SK-N-SH (cell line): ENCODE data around the gene SRD5A3. TPM values are rescaled to one million over a fixed set of nuclear protein-coding genes. Genes with fewer than 3 reads are reported as not detected.

Source experiments
- CTCF ChIA-PET: fragments of 300-600, 350-600 bp; formaldehyde crosslinking; extraction: SDS; loops from one replicate; lab custom pipeline; 2021; lab: Yijun Ruan, JAX
- POLR2A ChIA-PET: fragments of 350-600 bp; sonication (Branson Sonifier 250); formaldehyde crosslinking; extraction: SDS; loops from one replicate; lab custom pipeline; 2020; ENCODE audit warnings: antibody characterized with exemption, inconsistent platforms; lab: Yijun Ruan, JAX
- DNase-seq: peaks from one replicate; pipeline ENCODE4 v3.0.0; 2012
- H2AFZ ChIP-seq: fragments of 200-600 bp; sonication (generic); 2 replicates; pipeline ENCODE4 v1.8.1; 2016; ENCODE audit warnings: antibody characterized with exemption, mild to moderate bottlenecking, low read depth
- H3F3A ChIP-seq: fragments of 200-600 bp; sonication (generic); replicated peaks from 2 replicates; pipeline ENCODE3; 2016; ENCODE audit warnings: antibody characterized with exemption, mild to moderate bottlenecking; ENCODE audit not compliant: insufficient read depth
- H3K27ac ChIP-seq, 2 experiments: fragments of 200-500 bp in 1 of 2; fragments of 200-600 bp in 1 of 2; sonication (Bioruptor generic) in 1 of 2; sonication (generic), shearing (Covaris generic) in 1 of 2; 2 replicates each; pipeline versions ENCODE4 v1.5.1 to v1.6.1; 2014 to 2016; ENCODE audit warnings: low read depth in 2 of 2, inconsistent platforms in 1 of 2, low read length in 1 of 2, mild to moderate bottlenecking in 1 of 2, mixed read lengths in 1 of 2
- H3K27me3 ChIP-seq: fragments of 200-600 bp; sonication (generic), shearing (Covaris generic); 2 replicates; pipeline ENCODE4 v1.6.1; 2016; ENCODE audit warnings: mixed run types; ENCODE audit not compliant: insufficient read depth
- H3K36me3 ChIP-seq, 2 experiments: fragments of 200-500 bp in 1 of 2; fragments of 200-600 bp in 1 of 2; sonication (Bioruptor generic) in 1 of 2; sonication (generic) in 1 of 2; replicated peaks in 1 of 2; 2 replicates each; pipeline versions ENCODE3 to v1.5.1; 2014 to 2016; ENCODE audit warnings: low read length in 1 of 2, mild to moderate bottlenecking in 1 of 2; ENCODE audit not compliant: insufficient read depth in 2 of 2, control insufficient read depth in 1 of 2
- H3K4me1 ChIP-seq, 2 experiments: fragments of 200-500 bp in 1 of 2; fragments of 200-600 bp in 1 of 2; sonication (Bioruptor generic) in 1 of 2; sonication (generic), shearing (Covaris generic) in 1 of 2; 2 replicates each; pipeline versions ENCODE4 v1.5.1 to v1.6.1; 2014 to 2016; ENCODE audit warnings: low read depth in 1 of 2, low read length in 1 of 2, mixed run types in 1 of 2; ENCODE audit not compliant: insufficient read depth in 2 of 2, control insufficient read depth in 1 of 2
- H3K4me2 ChIP-seq: fragments of 200-600 bp; sonication (generic), shearing (Covaris generic); 2 replicates; pipeline ENCODE4 v1.6.1; 2017; ENCODE audit warnings: mixed run types
- H3K4me3 ChIP-seq, 2 experiments: fragments of 200-500 bp in 1 of 2; fragments of 200-600 bp in 1 of 2; sonication (Bioruptor generic) in 1 of 2; sonication (generic), shearing (Covaris generic) in 1 of 2; 2 replicates each; pipeline versions ENCODE4 v1.5.1 to v1.8.1; 2014 to 2016; ENCODE audit warnings: low read depth in 2 of 2, inconsistent platforms in 1 of 2, low read length in 1 of 2, mild to moderate bottlenecking in 1 of 2, mixed read lengths in 1 of 2, moderate library complexity in 1 of 2
- H3K79me2 ChIP-seq: fragments of 200-600 bp; sonication (generic); 2 replicates; pipeline ENCODE4 v1.8.1; 2017; ENCODE audit warnings: mild to moderate bottlenecking; ENCODE audit not compliant: insufficient read depth
- H3K9ac ChIP-seq: fragments of 200-600 bp; sonication (generic); 2 replicates; pipeline ENCODE4 v1.6.1; 2017; ENCODE audit warnings: mixed run types
- H3K9me2 ChIP-seq: fragments of 200-600 bp; sonication (generic); 2 replicates; pipeline ENCODE4 v1.6.1; 2017; ENCODE audit warnings: mixed run types
- H3K9me3 ChIP-seq: fragments of 200-600 bp; sonication (generic); 2 replicates; pipeline ENCODE4 v1.6.1; 2017; ENCODE audit warnings: mixed run types, mild to moderate bottlenecking, moderate library complexity
- H4K20me1 ChIP-seq: fragments of 200-600 bp; sonication (generic); 2 replicates; pipeline ENCODE4 v1.6.1; 2017; ENCODE audit warnings: mild to moderate bottlenecking, mixed run types; ENCODE audit not compliant: insufficient read depth
- CHD2 ChIP-seq: fragments of 150-350 bp; IDR thresholded peaks from 2 replicates; pipeline ENCODE4 v1.6.1; 2018; ENCODE audit warnings: low read length; ENCODE audit not compliant: partially characterized antibody
- CTCF ChIP-seq: fragments of 200-600 bp; sonication (generic); IDR thresholded peaks from 2 replicates; pipeline ENCODE4 v1.6.1; 2017; ENCODE audit warnings: antibody characterized with exemption, mild to moderate bottlenecking, moderate library complexity
- ELF1 ChIP-seq: IDR thresholded peaks from 2 replicates; pipeline ENCODE4 v1.4.0; 2012
- EP300 ChIP-seq, 2 experiments: IDR thresholded peaks; 2 replicates each; pipeline versions ENCODE4 v1.4.0 to v1.6.1; 2012; ENCODE audit warnings: borderline replicate concordance in 1 of 2, low read depth in 1 of 2, low read length in 1 of 2
- EZH2phosphoT487 ChIP-seq: fragments of 200-600 bp; sonication (generic); IDR thresholded peaks from 2 replicates; pipeline ENCODE4 v1.6.1; 2017; ENCODE audit warnings: low read depth, mixed run types, mild to moderate bottlenecking, antibody characterized with exemption, moderate library complexity, borderline replicate concordance
- FOSL2 ChIP-seq: IDR thresholded peaks from 2 replicates; pipeline ENCODE4 v1.4.0; 2012; ENCODE audit warnings: low read depth, mild to moderate bottlenecking, moderate library complexity, borderline replicate concordance
- FOXM1 ChIP-seq: IDR thresholded peaks from 2 replicates; pipeline ENCODE4 v1.4.0; 2012; ENCODE audit warnings: low read depth, mild to moderate bottlenecking
- GABPA ChIP-seq: IDR thresholded peaks from 2 replicates; pipeline ENCODE4 v1.4.0; 2012; ENCODE audit warnings: low read depth, mild to moderate bottlenecking
- GATA2 ChIP-seq: sonication (generic); formaldehyde crosslinking; IDR thresholded peaks from 2 replicates; pipeline ENCODE4 v1.5.0; 2020; ENCODE audit warnings: mild to moderate bottlenecking, missing genetic modification reagents
- MEF2A ChIP-seq: IDR thresholded peaks from 2 replicates; pipeline ENCODE4 v1.4.0; 2012; ENCODE audit warnings: low read depth, borderline replicate concordance
- RCOR1 ChIP-seq: fragments of 150-350 bp; IDR thresholded peaks from 2 replicates; pipeline ENCODE4 v1.6.1; 2017; ENCODE audit warnings: antibody characterized with exemption, low read length
- REST ChIP-seq: IDR thresholded peaks from 2 replicates; pipeline ENCODE4 v1.6.1; 2012; ENCODE audit warnings: mild to moderate bottlenecking, low read depth, low read length, moderate library complexity
- RFX5 ChIP-seq: IDR thresholded peaks from 2 replicates; pipeline ENCODE4 v1.6.1; 2012; ENCODE audit warnings: mild to moderate bottlenecking, improper control_type of control experiment, low read length
- RXRA ChIP-seq: IDR thresholded peaks from 2 replicates; pipeline ENCODE4 v1.4.0; 2012; ENCODE audit warnings: low read depth, mild to moderate bottlenecking, borderline replicate concordance
- SIN3A ChIP-seq: IDR thresholded peaks from 2 replicates; pipeline ENCODE4 v1.6.1; 2012; ENCODE audit warnings: low read depth, mild to moderate bottlenecking, low read length, moderate library complexity, borderline replicate concordance
- SMC3 ChIP-seq: IDR thresholded peaks from 2 replicates; pipeline ENCODE4 v1.6.1; 2012; ENCODE audit warnings: low read depth, low read length, improper control_type of control experiment
- TEAD4 ChIP-seq: IDR thresholded peaks from 2 replicates; pipeline ENCODE4 v1.4.0; 2012; ENCODE audit warnings: mild to moderate bottlenecking, borderline replicate concordance; ENCODE audit not compliant: insufficient read depth
- USF2 ChIP-seq: fragments of 150-350 bp; IDR thresholded peaks from 2 replicates; pipeline ENCODE4 v1.6.1; 2017; ENCODE audit warnings: antibody characterized with exemption, low read length, low read depth, borderline replicate concordance
- WGBS: methylation state at CpG from one replicate; pipeline ENCODE4 v1.1.6; 2017; ENCODE audit warnings: low lambda C conversion rate; 5-methylcytosine and 5-hydroxymethylcytosine counted together
- polyA plus RNA-seq, 3 experiments: library from polyadenylated mRNA; depleted of rRNA; stranded (reverse); fragments of >200 nt; gene quantifications; 2 replicates each; pipeline ENCODE4 v1.2.3, GENCODE V29; 2012

Gene SRD5A3
- polyA plus RNA-seq, 1 of the 3 experiments (the other 2 are of a cell fraction): 5.1 TPM

- no peaks in the 10 kb centered on the region for H3K9me2 ChIP-seq
- TF ChIP-seq GABPA (no peak), SMC3 (no peak), SIN3A (no peak), USF2 (no peak), RCOR1 (no peak), ELF1 (no peak), CTCF (no peak), MEF2A (no peak), RXRA (no peak), EZH2phosphoT487 (no peak), RFX5 (no peak), FOXM1 (no peak), FOSL2 (no peak), CHD2 (no peak), TEAD4 (no peak)
- H3K27me3 ChIP-seq: no peaks in the 10 kb centered on the region
- H3F3A ChIP-seq: peaks cover 11% of the 10 kb centered on the region
- ChIA-PET CTCF (interaction anchor here (1.3 kb wide), 1 partner anchor 53 kb away, joined by 7 read pairs; the partner anchor contains the start of gene SRD5A3), POLR2A (interaction anchor here (1.7 kb wide), 1 partner anchor 53 kb away, joined by 6 read pairs; the partner anchor contains the start of gene SRD5A3)
- no peak overlapping the region for H3K9ac ChIP-seq
- H3K79me2 ChIP-seq: peaks cover 83% of the 10 kb centered on the region
- 91% methylated on average over 1 of the region's 1 CpG for WGBS
- peak overlapping the region in 1 of 2 experiments; percentile 86; a peak in 1 of 4 replicates for H3K27ac ChIP-seq
- no peak overlapping the region for H2AFZ ChIP-seq
- peaks cover 0 to 5% of the 10 kb centered on the region in 2 experiments; a peak in 2 of 4 replicates for H3K4me1 ChIP-seq
- no peak for DNase-seq
- H3K36me3 ChIP-seq: peaks cover 18 to 47% of the 10 kb centered on the region in 2 experiments
- peak overlapping the region in 1 of 2 experiments; percentile 81; a peak in 1 of 4 replicates for H3K4me3 ChIP-seq
- H3K4me2 ChIP-seq: peak overlapping the region; percentile 99
- H4K20me1 ChIP-seq: peaks cover 66% of the 10 kb centered on the region
- H3K9me3 ChIP-seq: no peaks in the 10 kb centered on the region
Measured at GRCh38 chr4:55399581-55399980, 53.5 kb downstream of the SRD5A3 start.

- Histone ChIP-seq H3F3A (peaks cover 3% of the 10 kb centered on the region), H3K36me3 (peaks cover 44 to 63% of the 10 kb centered on the region in 2 experiments), H3K9ac (no peak overlapping the region), H2AFZ (no peak overlapping the region), H3K4me3 (no peak overlapping the region), H3K9me2 (no peaks in the 10 kb centered on the region), H3K9me3 (no peaks in the 10 kb centered on the region), H3K27ac (no peak overlapping the region), H3K79me2 (peaks cover 96% of the 10 kb centered on the region), H3K4me1 (no peaks in the 10 kb centered on the region; a peak in 2 of 4 replicates), H3K27me3 (no peaks in the 10 kb centered on the region), H4K20me1 (peaks cover 89% of the 10 kb centered on the region), H3K4me2 (no peak overlapping the region)
- ChIA-PET POLR2A (interaction anchor here (1.0 kb wide), 1 partner anchor 9 kb away, joined by 4 read pairs; the partner anchor contains the start of gene TMEM165), CTCF (interaction anchor here (0.7 kb wide), 1 partner anchor 88 kb away, joined by 3 read pairs; no protein-coding TSS in a partner anchor)
- DNase-seq: no peak
- 99% methylated on average over 3 of the region's 3 CpGs for WGBS
- TF ChIP-seq EP300 (IDR thresholded peaks at IDR 0.05; ENCODE audit: borderline replicate concordance in 1 of 2, low read depth in 1 of 2, low read length in 1 of 2): no peak
- no peak for TF ChIP-seq FOXM1
- TF ChIP-seq REST: no peak
- no peak for TF ChIP-seq CTCF
- TF ChIP-seq SMC3: no peak
- no peak for TF ChIP-seq GATA2
Measured at GRCh38 chr4:55405073-55405472, 59.0 kb downstream of the SRD5A3 start.
